H9 (cell line): Measurements from ENCODE around the gene COX17. TPM values are rescaled to one million over a fixed set of nuclear protein-coding genes. Genes with fewer than 3 reads are reported as not detected.
A peak's percentile ranks its signal among the peaks of the same experiment; 100 is the strongest.

Experiments used
- DNase-seq: peaks from one replicate; pipeline ENCODE4 v3.0.0-alpha.2; 2017
- H2AFZ ChIP-seq: one replicate; pipeline ENCODE4 v1.6.1; 2013; ENCODE audit warnings: mild to moderate bottlenecking, low read length, control low read depth, moderate library complexity
- H2AK5ac ChIP-seq: 2 replicates; pipeline ENCODE4 v1.6.1; 2013; ENCODE audit warnings: low read length, control low read depth, mixed read lengths; ENCODE audit not compliant: insufficient read length
- H2BK120ac ChIP-seq: one replicate; pipeline ENCODE4 v1.6.1; 2013; ENCODE audit warnings: low read depth, mild to moderate bottlenecking, low read length, control low read depth, inconsistent platforms; ENCODE audit not compliant: poor library complexity, severe bottlenecking
- H2BK12ac ChIP-seq: 2 replicates; pipeline ENCODE4 v1.6.1; 2013; ENCODE audit warnings: low read length, control low read depth, mixed read lengths, low read depth; ENCODE audit not compliant: insufficient read length
- H2BK15ac ChIP-seq: 2 replicates; pipeline ENCODE4 v1.6.1; 2013; ENCODE audit warnings: low read depth, low read length, control low read depth
- H2BK20ac ChIP-seq: one replicate; pipeline ENCODE4 v1.6.1; 2013; ENCODE audit warnings: low read depth, mild to moderate bottlenecking, low read length, control low read depth, inconsistent platforms; ENCODE audit not compliant: poor library complexity, severe bottlenecking
- H2BK5ac ChIP-seq: 2 replicates; pipeline ENCODE4 v1.6.1; 2013; ENCODE audit warnings: low read length, control low read depth, mixed read lengths; ENCODE audit not compliant: insufficient read length
- H3K14ac ChIP-seq: 2 replicates; pipeline ENCODE4 v1.6.1; 2013; ENCODE audit warnings: low read length, control low read depth; ENCODE audit not compliant: insufficient read depth
- H3K18ac ChIP-seq: 2 replicates; pipeline ENCODE4 v1.6.1; 2013; ENCODE audit warnings: low read depth, mild to moderate bottlenecking, mixed read lengths, low read length, control low read depth; ENCODE audit not compliant: insufficient read length
- H3K23ac ChIP-seq: 2 replicates; pipeline ENCODE4 v1.6.1; 2013; ENCODE audit warnings: low read length, control low read depth, mixed read lengths, low read depth; ENCODE audit not compliant: insufficient read length
- H3K23me2 ChIP-seq: 2 replicates; pipeline ENCODE4 v1.6.1; 2013; ENCODE audit warnings: low read depth, mild to moderate bottlenecking, mixed read lengths, low read length, control low read depth; ENCODE audit not compliant: insufficient read length, poor library complexity, severe bottlenecking
- H3K27ac ChIP-seq: 2 replicates; pipeline ENCODE4 v1.5.1; 2013; ENCODE audit warnings: low read length, control low read depth, mixed read lengths, low read depth; ENCODE audit not compliant: insufficient read length
- H3K27me3 ChIP-seq: 2 replicates; pipeline ENCODE4 v1.6.1; 2013; ENCODE audit warnings: low read length, control low read depth, inconsistent platforms; ENCODE audit not compliant: insufficient read depth
- H3K4ac ChIP-seq: 2 replicates; pipeline ENCODE4 v1.6.1; 2013; ENCODE audit warnings: low read depth, mild to moderate bottlenecking, control low read depth, inconsistent platforms, low read length, moderate library complexity
- H3K4me1 ChIP-seq: 2 replicates; pipeline ENCODE4 v1.6.1; 2013; ENCODE audit warnings: low read length, control low read depth, inconsistent platforms; ENCODE audit not compliant: insufficient read depth
- H3K4me2 ChIP-seq: 2 replicates; pipeline ENCODE4 v1.6.1; 2013; ENCODE audit warnings: low read length, control low read depth, mixed read lengths; ENCODE audit not compliant: insufficient read length, insufficient read depth
- H3K56ac ChIP-seq: 2 replicates; pipeline ENCODE4 v1.6.1; 2013; ENCODE audit warnings: low read depth, mild to moderate bottlenecking, mixed read lengths, low read length, control low read depth; ENCODE audit not compliant: insufficient read length
- H3K79me1 ChIP-seq: 2 replicates; pipeline ENCODE4 v1.6.1; 2013; ENCODE audit warnings: low read depth, mild to moderate bottlenecking, moderate library complexity, low read length, control low read depth, inconsistent platforms; ENCODE audit not compliant: insufficient read depth, poor library complexity, severe bottlenecking
- H3K79me2 ChIP-seq: 2 replicates; pipeline ENCODE4 v1.6.1; 2013; ENCODE audit warnings: low read length, control low read depth, inconsistent platforms; ENCODE audit not compliant: insufficient read depth
- H3K9ac ChIP-seq: 2 replicates; pipeline ENCODE4 v1.6.1; 2013; ENCODE audit warnings: low read length, control low read depth, mixed read lengths; ENCODE audit not compliant: insufficient read length; ENCODE audit errors: extremely low read depth
- H3K9me3 ChIP-seq: one replicate; pipeline ENCODE4 v1.6.1; 2013; ENCODE audit warnings: low read depth, low read length, inconsistent platforms; ENCODE audit not compliant: control insufficient read depth
- H3T11ph ChIP-seq: one replicate; pipeline ENCODE4 v1.6.1; 2013; ENCODE audit warnings: mild to moderate bottlenecking, low read length, control low read depth, inconsistent platforms
- H4K20me1 ChIP-seq: one replicate; pipeline ENCODE4 v1.6.1; 2013; ENCODE audit not compliant: control insufficient read depth, insufficient read length, insufficient read depth
- H4K5ac ChIP-seq: 2 replicates; pipeline ENCODE4 v1.6.1; 2013; ENCODE audit warnings: low read depth, mild to moderate bottlenecking, mixed read lengths, low read length, control low read depth; ENCODE audit not compliant: insufficient read length
- H4K8ac ChIP-seq: replicated peaks from 2 replicates; pipeline ENCODE4 v1.6.1; 2013; ENCODE audit warnings: low read length, control low read depth, mixed read lengths, low read depth; ENCODE audit not compliant: insufficient read length
- H4K91ac ChIP-seq: 2 replicates; pipeline ENCODE4 v1.6.1; 2013; ENCODE audit warnings: low read depth, mild to moderate bottlenecking, moderate library complexity, mixed read lengths, low read length, control low read depth; ENCODE audit not compliant: insufficient read length
- H3K27ac Mint-ChIP-seq, 3 experiments: 2 replicates in 2 of 3; 3 replicates in 1 of 3; pipeline ENCODE4 v1.8.0; 2020 to 2021; ENCODE audit warnings: mixed read lengths in 3 of 3, mild to moderate bottlenecking in 1 of 3, moderate library complexity in 1 of 3
- H3K27me3 Mint-ChIP-seq: 2 replicates; pipeline ENCODE4 v1.8.0; 2021; ENCODE audit warnings: low read depth, mild to moderate bottlenecking, moderate library complexity, mixed read lengths
- H3K36me3 Mint-ChIP-seq, 3 experiments: 2 replicates in 2 of 3; 3 replicates in 1 of 3; pipeline ENCODE4 v1.8.0; 2020 to 2021; ENCODE audit warnings: low read depth in 3 of 3, mixed read lengths in 3 of 3; ENCODE audit not compliant: insufficient read depth in 1 of 3
- H3K4me1 Mint-ChIP-seq, 2 experiments: 2 replicates each; pipeline ENCODE4 v1.8.0; 2020; ENCODE audit warnings: mixed read lengths in 2 of 2
- H3K4me3 Mint-ChIP-seq, 2 experiments: 2 replicates in 1 of 2; 3 replicates in 1 of 2; pipeline ENCODE4 v1.8.0; 2020 to 2021; ENCODE audit warnings: mild to moderate bottlenecking in 2 of 2, mixed read lengths in 2 of 2, moderate library complexity in 1 of 2
- H3K9me3 Mint-ChIP-seq, 2 experiments: 2 replicates in 1 of 2; 3 replicates in 1 of 2; pipeline ENCODE4 v1.8.0; 2020; ENCODE audit warnings: mild to moderate bottlenecking in 2 of 2, mixed read lengths in 2 of 2, moderate library complexity in 1 of 2
- WGBS: extraction: QIAGEN DNeasy Blood & Tissue Kit; methylation state at CpG from one replicate; pipeline ENCODE4 v1.1.7; 2013; ENCODE audit warnings: missing lambda C conversion rate, low lambda C conversion rate, mixed read lengths; ENCODE audit not compliant: insufficient read length; ENCODE audit errors: extremely low coverage; 5-methylcytosine and 5-hydroxymethylcytosine counted together
- total RNA-seq: library from RNA; stranded (reverse); gene quantifications from 2 replicates; pipeline ENCODE4 v1.2.1, GENCODE V29; 2021
- TF ChIP-seq, protein P1 (sequence below): fragments of 200-600 bp; sonication (generic); conservative IDR thresholded peaks from 3 replicates; pipeline ENCODE4 v1.8.0; 2021; ENCODE audit warnings: antibody characterized with exemption, mild to moderate bottlenecking

The COX17 gene
- total RNA-seq, 1 experiment from 2014 or later, result 47.0 TPM

- no peak overlapping the region for H2BK5ac ChIP-seq
- Mint-ChIP-seq H3K27ac (peak overlapping the region in 1 of 3 experiments; percentile 39; a peak in 1 of 7 replicates), H3K9me3 (no peaks in the 10 kb centered on the region; a peak in 1 of 5 replicates), H3K4me1 (peaks cover 20 to 27% of the 10 kb centered on the region in 2 experiments), H3K4me3 (no peak overlapping the region), H3K36me3 (no peaks in the 10 kb centered on the region), H3K27me3 (peaks cover 4% of the 10 kb centered on the region)
- no peak overlapping the region for H3K56ac ChIP-seq
- H3K9ac ChIP-seq, result no peak overlapping the region
- no peak overlapping the region for H3K27ac ChIP-seq
- H2BK12ac ChIP-seq, result no peak overlapping the region
- no peaks in the 10 kb centered on the region for H3K79me2 ChIP-seq
- no peak overlapping the region for H2AK5ac ChIP-seq
- no peak overlapping the region for H2BK20ac ChIP-seq
- no peak for DNase-seq
- WGBS, result no CpG with 5 or more reads among the region's 8 CpGs
- no peaks in the 10 kb centered on the region for H3K79me1 ChIP-seq
- H3K14ac ChIP-seq, result no peak overlapping the region
- H2BK15ac ChIP-seq, result no peak overlapping the region
- H3K18ac ChIP-seq, result no peak overlapping the region
- H3K23ac ChIP-seq, result no peak overlapping the region
- H4K8ac ChIP-seq, result no peak overlapping the region
- H3K23me2 ChIP-seq, result no peaks in the 10 kb centered on the region
- TF ChIP-seq, protein P1, sequence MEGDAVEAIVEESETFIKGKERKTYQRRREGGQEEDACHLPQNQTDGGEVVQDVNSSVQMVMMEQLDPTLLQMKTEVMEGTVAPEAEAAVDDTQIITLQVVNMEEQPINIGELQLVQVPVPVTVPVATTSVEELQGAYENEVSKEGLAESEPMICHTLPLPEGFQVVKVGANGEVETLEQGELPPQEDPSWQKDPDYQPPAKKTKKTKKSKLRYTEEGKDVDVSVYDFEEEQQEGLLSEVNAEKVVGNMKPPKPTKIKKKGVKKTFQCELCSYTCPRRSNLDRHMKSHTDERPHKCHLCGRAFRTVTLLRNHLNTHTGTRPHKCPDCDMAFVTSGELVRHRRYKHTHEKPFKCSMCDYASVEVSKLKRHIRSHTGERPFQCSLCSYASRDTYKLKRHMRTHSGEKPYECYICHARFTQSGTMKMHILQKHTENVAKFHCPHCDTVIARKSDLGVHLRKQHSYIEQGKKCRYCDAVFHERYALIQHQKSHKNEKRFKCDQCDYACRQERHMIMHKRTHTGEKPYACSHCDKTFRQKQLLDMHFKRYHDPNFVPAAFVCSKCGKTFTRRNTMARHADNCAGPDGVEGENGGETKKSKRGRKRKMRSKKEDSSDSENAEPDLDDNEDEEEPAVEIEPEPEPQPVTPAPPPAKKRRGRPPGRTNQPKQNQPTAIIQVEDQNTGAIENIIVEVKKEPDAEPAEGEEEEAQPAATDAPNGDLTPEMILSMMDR, result no peak
- no peak overlapping the region for H3K4me2 ChIP-seq
- H4K5ac ChIP-seq, result no peak overlapping the region
- no peak overlapping the region for H2AFZ ChIP-seq
- no peak overlapping the region for H3T11ph ChIP-seq
- no peak overlapping the region for H2BK120ac ChIP-seq
- no peak overlapping the region for H3K4ac ChIP-seq
- H3K9me3 ChIP-seq, result no peaks in the 10 kb centered on the region
- H4K91ac ChIP-seq, result no peak overlapping the region
- no peaks in the 10 kb centered on the region for H3K27me3 ChIP-seq
- no peaks in the 10 kb centered on the region for H3K4me1 ChIP-seq
- no peaks in the 10 kb centered on the region for H4K20me1 ChIP-seq
These were observed 49.7 kb downstream of the COX17 start for GRCh38 chr3:119627461-119627860.
